Astrocyte (in vitro differentiated cells and primary cell): Measurements from ENCODE around the gene SPATA31C1. TPM values are rescaled to one million over a fixed set of nuclear protein-coding genes. Genes with fewer than 3 reads are reported as not detected.

Experiments used
- DNase-seq: peaks from one replicate; pipeline ENCODE4 v3.0.0-alpha.2; 2010; ENCODE audit warnings: low read depth
- FAIRE-seq: peaks from 2 replicates; lab custom pipeline; 2011; peaks lifted over from hg19 to GRCh38; lab: Jason Lieb, UNC
- H2AFZ ChIP-seq: 2 replicates; pipeline ENCODE4 v1.6.0; 2012; ENCODE audit warnings: low read depth, low read length, inconsistent platforms
- H3K27ac ChIP-seq: 2 replicates; pipeline ENCODE4 v1.5.1; 2011; ENCODE audit warnings: low read depth, low read length, inconsistent platforms
- H3K27me3 ChIP-seq: 2 replicates; pipeline ENCODE4 v1.6.0; 2011; ENCODE audit warnings: low read length, inconsistent platforms; ENCODE audit not compliant: insufficient read depth
- H3K36me3 ChIP-seq: 2 replicates; pipeline ENCODE4 v1.5.1; 2011; ENCODE audit warnings: low read length, inconsistent platforms; ENCODE audit not compliant: insufficient read depth
- H3K4me1 ChIP-seq: 2 replicates; pipeline ENCODE4 v1.5.1; 2011; ENCODE audit warnings: low read length, inconsistent platforms; ENCODE audit not compliant: insufficient read depth
- H3K4me2 ChIP-seq: 2 replicates; pipeline ENCODE4 v1.6.0; 2012; ENCODE audit warnings: low read length, inconsistent platforms
- H3K4me3 ChIP-seq: 2 replicates; pipeline ENCODE4 v1.5.1; 2011; ENCODE audit warnings: low read depth, mild to moderate bottlenecking, low read length, inconsistent platforms; ENCODE audit not compliant: insufficient read depth
- H3K79me2 ChIP-seq: 2 replicates; pipeline ENCODE4 v1.6.0; 2012; ENCODE audit warnings: mild to moderate bottlenecking, low read length, inconsistent platforms; ENCODE audit not compliant: insufficient read depth
- H3K9ac ChIP-seq: 2 replicates; pipeline ENCODE4 v1.6.0; 2012; ENCODE audit warnings: mild to moderate bottlenecking, low read length, inconsistent platforms
- H3K9me3 ChIP-seq: 2 replicates; pipeline ENCODE4 v1.5.1; 2012; ENCODE audit warnings: low read depth, mild to moderate bottlenecking, low read length, inconsistent platforms; ENCODE audit not compliant: insufficient read depth
- H4K20me1 ChIP-seq: 2 replicates; pipeline ENCODE4 v1.6.0; 2012; ENCODE audit warnings: low read length, inconsistent platforms; ENCODE audit not compliant: insufficient read depth
- H3K27ac Mint-ChIP-seq: one replicate; pipeline ENCODE4 v1.8.0; 2021; ENCODE audit warnings: mild to moderate bottlenecking, mixed read lengths; ENCODE audit not compliant: unreplicated experiment
- H3K27me3 Mint-ChIP-seq: one replicate; pipeline ENCODE4 v1.8.0; 2021; ENCODE audit warnings: low read depth, mixed read lengths; ENCODE audit not compliant: unreplicated experiment
- H3K36me3 Mint-ChIP-seq: one replicate; pipeline ENCODE4 v1.8.0; 2021; ENCODE audit warnings: low read depth, mixed read lengths; ENCODE audit not compliant: unreplicated experiment
- H3K4me1 Mint-ChIP-seq: one replicate; pipeline ENCODE4 v1.8.0; 2021; ENCODE audit warnings: low read depth, mixed read lengths; ENCODE audit not compliant: unreplicated experiment
- H3K4me3 Mint-ChIP-seq: one replicate; pipeline ENCODE4 v1.8.0; 2021; ENCODE audit warnings: mild to moderate bottlenecking, moderate library complexity, mixed read lengths; ENCODE audit not compliant: unreplicated experiment
- H3K9me3 Mint-ChIP-seq: one replicate; pipeline ENCODE4 v1.8.0; 2021; ENCODE audit warnings: mild to moderate bottlenecking, mixed read lengths; ENCODE audit not compliant: unreplicated experiment
- EZH2 ChIP-seq: IDR thresholded peaks from 2 replicates; pipeline ENCODE4 v1.6.1; 2012; ENCODE audit warnings: mild to moderate bottlenecking, low read length, inconsistent platforms; ENCODE audit not compliant: insufficient read depth
- total RNA-seq: library from RNA; stranded (reverse); gene quantifications from 2 replicates; pipeline ENCODE4 v1.2.1, GENCODE V29; 2021
- TF ChIP-seq, protein P1 (sequence below): IDR thresholded peaks from 2 replicates; pipeline ENCODE4 v1.5.1; 2011; ENCODE audit warnings: low read depth, mild to moderate bottlenecking, inconsistent platforms, low read length, moderate library complexity; ENCODE audit not compliant: insufficient read depth

Gene SPATA31C1
- total RNA-seq, 1 donor from 2014 or later, result not detected

- no peak for FAIRE-seq
- peaks cover 13% of the 10 kb centered on the region for H3K4me1 Mint-ChIP-seq
- Histone ChIP-seq H3K4me3 (no peak overlapping the region), H3K79me2 (no peaks in the 10 kb centered on the region), H3K4me2 (no peak overlapping the region), H2AFZ (no peak overlapping the region), H3K27ac (no peak overlapping the region), H3K4me1 (peaks cover 4% of the 10 kb centered on the region), H3K27me3 (no peaks in the 10 kb centered on the region), H3K9ac (no peak overlapping the region), H3K9me3 (peaks cover 6% of the 10 kb centered on the region), H4K20me1 (no peaks in the 10 kb centered on the region), H3K36me3 (no peaks in the 10 kb centered on the region)
- H3K4me3 Mint-ChIP-seq, result no peak overlapping the region
- DNase-seq, result no peak
- no peak overlapping the region for H3K27ac Mint-ChIP-seq
- H3K27me3 Mint-ChIP-seq, result peaks cover 17% of the 10 kb centered on the region
- no peaks in the 10 kb centered on the region for H3K36me3 Mint-ChIP-seq
- no peak for TF ChIP-seq EZH2
- TF ChIP-seq, protein P1, sequence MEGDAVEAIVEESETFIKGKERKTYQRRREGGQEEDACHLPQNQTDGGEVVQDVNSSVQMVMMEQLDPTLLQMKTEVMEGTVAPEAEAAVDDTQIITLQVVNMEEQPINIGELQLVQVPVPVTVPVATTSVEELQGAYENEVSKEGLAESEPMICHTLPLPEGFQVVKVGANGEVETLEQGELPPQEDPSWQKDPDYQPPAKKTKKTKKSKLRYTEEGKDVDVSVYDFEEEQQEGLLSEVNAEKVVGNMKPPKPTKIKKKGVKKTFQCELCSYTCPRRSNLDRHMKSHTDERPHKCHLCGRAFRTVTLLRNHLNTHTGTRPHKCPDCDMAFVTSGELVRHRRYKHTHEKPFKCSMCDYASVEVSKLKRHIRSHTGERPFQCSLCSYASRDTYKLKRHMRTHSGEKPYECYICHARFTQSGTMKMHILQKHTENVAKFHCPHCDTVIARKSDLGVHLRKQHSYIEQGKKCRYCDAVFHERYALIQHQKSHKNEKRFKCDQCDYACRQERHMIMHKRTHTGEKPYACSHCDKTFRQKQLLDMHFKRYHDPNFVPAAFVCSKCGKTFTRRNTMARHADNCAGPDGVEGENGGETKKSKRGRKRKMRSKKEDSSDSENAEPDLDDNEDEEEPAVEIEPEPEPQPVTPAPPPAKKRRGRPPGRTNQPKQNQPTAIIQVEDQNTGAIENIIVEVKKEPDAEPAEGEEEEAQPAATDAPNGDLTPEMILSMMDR, result no peak
- H3K9me3 Mint-ChIP-seq, result peaks cover 3% of the 10 kb centered on the region
Measured at GRCh38 chr9:87883274-87883673, 34.5 kb upstream of the SPATA31C1 start.

GRCh38 chr9:87883990-87884389, 33.8 kb upstream of the SPATA31C1 start:
- TF ChIP-seq, protein P1, result no peak
- TF ChIP-seq EZH2, result no peak
- no peak overlapping the region for H2AFZ ChIP-seq
- FAIRE-seq (no peak), DNase-seq (no peak)
- no peaks in the 10 kb centered on the region for H3K4me1 ChIP-seq
- no peak overlapping the region for H3K4me3 Mint-ChIP-seq
- peaks cover 9% of the 10 kb centered on the region for H3K4me1 Mint-ChIP-seq
- no peaks in the 10 kb centered on the region for H3K27me3 ChIP-seq
- H3K9me3 Mint-ChIP-seq, result no peaks in the 10 kb centered on the region
- no peak overlapping the region for H3K9ac ChIP-seq
- no peaks in the 10 kb centered on the region for H3K36me3 ChIP-seq
- no peaks in the 10 kb centered on the region for H4K20me1 ChIP-seq
- H3K27me3 Mint-ChIP-seq, result peaks cover 24% of the 10 kb centered on the region
- H3K27ac ChIP-seq, result no peak overlapping the region
- no peaks in the 10 kb centered on the region for H3K79me2 ChIP-seq
- H3K4me2 ChIP-seq, result no peak overlapping the region
- H3K36me3 Mint-ChIP-seq, result no peaks in the 10 kb centered on the region
- no peak overlapping the region for H3K4me3 ChIP-seq
- H3K27ac Mint-ChIP-seq, result no peak overlapping the region
- no peaks in the 10 kb centered on the region for H3K9me3 ChIP-seq

- no peaks in the 10 kb centered on the region for H3K9me3 Mint-ChIP-seq
- Histone ChIP-seq H3K79me2 (no peaks in the 10 kb centered on the region), H3K9ac (no peak overlapping the region), H2AFZ (no peak overlapping the region), H4K20me1 (no peaks in the 10 kb centered on the region), H3K4me2 (no peak overlapping the region), H3K27me3 (no peaks in the 10 kb centered on the region), H3K4me3 (no peak overlapping the region), H3K4me1 (no peaks in the 10 kb centered on the region), H3K27ac (no peak overlapping the region), H3K9me3 (no peaks in the 10 kb centered on the region), H3K36me3 (no peaks in the 10 kb centered on the region)
- TF ChIP-seq EZH2, result no peak
- TF ChIP-seq, protein P1, result no peak
- DNase-seq, result no peak
- FAIRE-seq, result no peak
- H3K36me3 Mint-ChIP-seq, result no peaks in the 10 kb centered on the region
- no peak overlapping the region for H3K27ac Mint-ChIP-seq
- peaks cover 4% of the 10 kb centered on the region for H3K4me1 Mint-ChIP-seq
- H3K4me3 Mint-ChIP-seq, result no peak overlapping the region
- H3K27me3 Mint-ChIP-seq, result peaks cover 29% of the 10 kb centered on the region
Measured at GRCh38 chr9:87884578-87885459, 32.9 kb upstream of the SPATA31C1 start.
